ENCODE results near the gene POLR1A. TPM values are rescaled to one million over a fixed set of nuclear protein-coding genes. Genes with fewer than 3 reads are reported as not detected.
A peak's percentile ranks its signal among the peaks of the same experiment; 100 is the strongest.

Gene POLR1A
- total and polyA plus RNA-seq, 10 donors, result 1.8 to 39.0 (median 20.1) TPM

DNA sequence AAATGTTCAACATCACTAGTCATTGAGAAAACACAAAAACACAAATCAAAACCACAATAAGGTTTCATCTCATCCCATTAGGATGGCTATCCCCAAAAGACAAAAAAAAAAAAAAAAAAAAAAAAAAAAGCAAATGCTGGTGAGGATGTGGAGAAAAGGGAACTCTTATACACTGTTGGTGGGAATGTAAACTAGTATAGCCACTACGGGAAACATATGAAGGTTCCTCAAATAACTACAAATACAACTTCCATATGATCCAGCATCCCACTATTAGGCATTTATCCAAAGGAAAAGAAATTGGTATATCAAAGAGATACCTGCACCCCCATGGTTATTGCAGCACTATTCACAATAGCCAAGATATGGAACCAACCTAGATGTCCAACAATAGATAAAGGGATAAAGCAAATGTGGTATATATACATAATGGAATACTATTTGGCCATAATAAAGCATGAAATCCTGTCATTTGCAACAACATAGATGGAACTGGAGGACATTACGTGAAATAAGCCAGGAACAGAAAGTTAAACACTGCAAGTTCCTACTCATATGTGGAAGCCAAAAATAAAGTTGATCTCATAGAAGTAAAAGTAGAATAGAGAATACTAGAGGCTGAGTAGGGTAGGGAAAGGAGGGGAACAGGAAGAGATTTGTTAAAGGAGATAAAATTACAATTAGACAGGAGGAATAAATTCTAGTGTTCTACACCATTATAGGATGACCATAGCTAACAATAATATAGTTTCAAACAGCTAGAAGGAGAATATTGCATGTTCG is 8.4 kb downstream of the POLR1A start:
- WGBS, 5 donors, result 93 to 97% (median 94%) methylated on average over 3 of the region's 3 CpGs
- intact Hi-C loops (cut with DNase I; ENCODE audit: low total_unique reads), result no loop called here
- Histone ChIP-seq H3K9me3 (no peaks in the 10 kb centered on the region), H3K4me1 (no peaks in the 10 kb centered on the region), H3K4me3 (no peak overlapping the region), H3K27ac (no peak overlapping the region), H3K27me3 (replicated peaks in 1 of 7) (no peaks in the 10 kb centered on the region), H3K36me3 (peaks cover 0 to 96% (median 47%) of the 10 kb centered on the region in 6 donors)
- DNase-seq, result no peak
- TF ChIP-seq POLR2AphosphoS5 (IDR thresholded peaks at IDR 0.05) (no peak), POLR2A (IDR thresholded peaks at IDR 0.05) (no peak)
- TF ChIP-seq, protein P1, sequence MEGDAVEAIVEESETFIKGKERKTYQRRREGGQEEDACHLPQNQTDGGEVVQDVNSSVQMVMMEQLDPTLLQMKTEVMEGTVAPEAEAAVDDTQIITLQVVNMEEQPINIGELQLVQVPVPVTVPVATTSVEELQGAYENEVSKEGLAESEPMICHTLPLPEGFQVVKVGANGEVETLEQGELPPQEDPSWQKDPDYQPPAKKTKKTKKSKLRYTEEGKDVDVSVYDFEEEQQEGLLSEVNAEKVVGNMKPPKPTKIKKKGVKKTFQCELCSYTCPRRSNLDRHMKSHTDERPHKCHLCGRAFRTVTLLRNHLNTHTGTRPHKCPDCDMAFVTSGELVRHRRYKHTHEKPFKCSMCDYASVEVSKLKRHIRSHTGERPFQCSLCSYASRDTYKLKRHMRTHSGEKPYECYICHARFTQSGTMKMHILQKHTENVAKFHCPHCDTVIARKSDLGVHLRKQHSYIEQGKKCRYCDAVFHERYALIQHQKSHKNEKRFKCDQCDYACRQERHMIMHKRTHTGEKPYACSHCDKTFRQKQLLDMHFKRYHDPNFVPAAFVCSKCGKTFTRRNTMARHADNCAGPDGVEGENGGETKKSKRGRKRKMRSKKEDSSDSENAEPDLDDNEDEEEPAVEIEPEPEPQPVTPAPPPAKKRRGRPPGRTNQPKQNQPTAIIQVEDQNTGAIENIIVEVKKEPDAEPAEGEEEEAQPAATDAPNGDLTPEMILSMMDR (IDR thresholded peaks at IDR 0.05 in 8 of 11, conservative IDR thresholded peaks at IDR 0.05 in 3 of 11), result no peak

DNA sequence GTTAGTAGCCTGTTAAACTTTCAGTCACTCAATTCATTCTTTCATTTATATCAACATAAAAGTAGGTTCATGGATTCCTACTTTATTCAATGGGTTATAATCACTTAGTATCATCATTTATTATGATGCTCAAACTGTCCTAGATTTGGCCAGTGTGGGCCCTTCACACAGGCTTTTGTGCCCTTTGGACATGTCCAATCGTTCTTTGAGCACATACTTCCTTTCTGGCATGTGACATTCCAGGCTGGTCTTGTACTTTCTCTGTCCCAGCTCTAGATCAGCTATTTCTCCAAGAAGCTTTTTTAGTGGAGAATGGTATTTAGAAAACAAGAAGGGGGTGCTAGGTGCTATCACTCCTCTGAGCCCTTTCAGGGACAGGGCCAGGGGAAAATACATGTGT is 11.5 kb downstream of the POLR1A start:
- Histone ChIP-seq H3K4me3 (no peak overlapping the region), H3K36me3 (peaks cover 3 to 100% (median 55%) of the 10 kb centered on the region in 6 donors)

DNA sequence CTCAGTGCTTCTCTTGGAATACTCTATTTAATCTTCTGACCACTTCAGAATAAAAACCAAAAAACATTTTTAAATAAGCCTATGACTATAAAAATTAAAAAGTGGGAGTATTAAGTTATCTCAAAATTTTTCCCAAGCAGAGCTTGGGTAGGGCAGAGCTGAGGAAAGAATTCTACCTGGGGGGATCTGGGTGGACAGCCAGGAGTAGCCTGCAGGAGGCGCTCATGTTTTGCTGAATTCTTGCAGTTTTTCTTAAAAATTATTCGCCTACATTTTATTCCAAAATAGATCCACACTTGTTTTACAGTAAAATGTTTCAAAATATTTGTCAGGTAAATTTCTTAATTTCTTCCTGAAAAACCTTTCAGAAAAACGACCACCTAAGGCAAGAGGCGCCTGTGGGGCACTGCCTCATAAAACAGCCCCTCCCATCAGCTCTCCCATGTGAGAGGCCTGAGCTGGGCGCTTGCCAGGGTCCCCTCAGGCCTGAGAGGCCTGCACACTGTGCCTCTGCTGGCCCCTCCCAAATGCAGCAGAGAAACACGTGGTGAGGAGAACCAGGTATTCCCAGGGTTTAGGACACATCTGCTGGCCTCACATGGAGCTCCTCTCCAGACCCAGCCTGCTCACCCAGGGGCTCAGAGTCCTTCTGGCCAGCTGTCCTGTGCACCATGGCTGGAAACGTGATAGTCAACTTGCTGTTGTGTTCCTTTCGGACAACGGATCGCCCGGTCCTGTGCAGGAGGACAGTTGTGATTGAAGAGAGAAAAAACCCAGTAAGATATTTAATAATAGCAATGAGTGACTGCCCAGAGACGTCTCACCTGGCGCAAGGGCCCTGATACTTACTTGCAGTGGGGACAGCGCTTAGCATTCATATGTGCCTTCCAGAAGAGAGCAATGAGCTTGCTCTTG is 17.5 kb downstream of the POLR1A start:
- no peak overlapping the region for H3K27ac ChIP-seq
- no peaks in the 10 kb centered on the region for H3K9me3 ChIP-seq
- DNase-seq, result no peak
- H3K36me3 ChIP-seq, result peaks cover 8 to 94% (median 54%) of the 10 kb centered on the region in 6 donors
- H3K27me3 ChIP-seq (replicated peaks in 1 of 7), result no peaks in the 10 kb centered on the region
- no peak for TF ChIP-seq POLR2A (IDR thresholded peaks at IDR 0.05)
- TF ChIP-seq, protein P1 (IDR thresholded peaks at IDR 0.05 in 8 of 11, conservative IDR thresholded peaks at IDR 0.05 in 3 of 11), result peak in 5 of 11 experiments; percentile 13 to 30 (median 17)
- H3K4me3 ChIP-seq, result no peak overlapping the region
- intact Hi-C loops (cut with DNase I; ENCODE audit: low total_unique reads), result no loop called here
- WGBS, 5 donors, result 85 to 94% (median 89%) methylated on average over 14 of the region's 14 CpGs
- no peaks in the 10 kb centered on the region for H3K4me1 ChIP-seq

More for the DNA sequence above, 11.5 kb downstream of the POLR1A start:
- no peaks in the 10 kb centered on the region for H3K27me3 ChIP-seq (replicated peaks in 1 of 7)
- intact Hi-C loops (cut with DNase I; ENCODE audit: low total_unique reads), result no loop called here
- 42 to 69% (median 62%) methylated on average over 1 of the region's 1 CpG for WGBS, 5 donors
- TF ChIP-seq POLR2A (IDR thresholded peaks at IDR 0.05), result no peak
- TF ChIP-seq, protein P1 (IDR thresholded peaks at IDR 0.05 in 8 of 11, conservative IDR thresholded peaks at IDR 0.05 in 3 of 11), result no peak
- TF ChIP-seq POLR2AphosphoS5 (IDR thresholded peaks at IDR 0.05), result no peak
- no peak overlapping the region for H3K27ac ChIP-seq
- H3K4me1 ChIP-seq, result no peaks in the 10 kb centered on the region
- no peak for DNase-seq
- H3K9me3 ChIP-seq, result no peaks in the 10 kb centered on the region

DNA sequence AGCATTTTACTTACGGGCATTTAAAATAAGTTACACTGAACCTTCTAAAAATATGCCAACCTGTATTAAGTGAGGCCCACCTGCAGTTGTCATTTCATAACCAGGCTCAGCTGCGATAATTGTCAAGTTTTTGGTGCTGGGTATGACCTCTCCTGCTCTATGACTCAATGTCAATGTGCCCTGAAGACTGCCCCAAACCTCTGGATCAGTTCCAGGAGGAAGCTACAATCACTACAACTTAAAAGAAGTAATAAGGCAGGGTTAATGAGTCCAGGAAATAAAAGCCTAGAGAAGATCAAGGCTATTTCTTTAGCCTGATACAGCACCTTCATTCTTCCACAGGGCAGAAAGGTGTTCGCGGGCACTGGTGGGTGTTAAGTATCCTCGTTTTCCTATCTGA is 22.9 kb downstream of the POLR1A start:
- Histone ChIP-seq H3K27me3 (replicated peaks in 1 of 7) (no peaks in the 10 kb centered on the region), H3K27ac (no peak overlapping the region), H3K9me3 (no peaks in the 10 kb centered on the region), H3K36me3 (peaks cover 0 to 82% (median 25%) of the 10 kb centered on the region in 6 donors), H3K4me3 (no peak overlapping the region), H3K4me1 (peaks cover 20 to 37% (median 31%) of the 10 kb centered on the region in 6 donors)
- no peak for DNase-seq
- TF ChIP-seq POLR2A (IDR thresholded peaks at IDR 0.05) (no peak), POLR2AphosphoS5 (IDR thresholded peaks at IDR 0.05) (no peak)
- TF ChIP-seq, protein P1 (IDR thresholded peaks at IDR 0.05 in 8 of 11, conservative IDR thresholded peaks at IDR 0.05 in 3 of 11), result no peak
- intact Hi-C loops (cut with DNase I; ENCODE audit: low total_unique reads), result no loop called here
- WGBS, 5 donors, result 80 to 92% (median 85%) methylated on average over 5 of the region's 5 CpGs
